HepG2 (cell line): ENCODE measurements around the gene XPR1. TPM values are rescaled to one million over a fixed set of nuclear protein-coding genes. Genes with fewer than 3 reads are reported as not detected.

Experiments
- GLI4 ChIP-seq: sonication (generic); formaldehyde crosslinking; IDR thresholded peaks from 2 replicates; pipeline ENCODE4 v1.5.1; 2020; ENCODE audit warnings: missing genetic modification reagents, mild to moderate bottlenecking, moderate library complexity, borderline replicate concordance
- HDAC2 ChIP-seq: sonication (generic); formaldehyde crosslinking; IDR thresholded peaks from 2 replicates; pipeline ENCODE4 v1.4.0; 2020; ENCODE audit warnings: missing genetic modification reagents
- KAT8 ChIP-seq: IDR thresholded peaks from 2 replicates; pipeline ENCODE4 v1.6.1; 2016; ENCODE audit warnings: missing genetic modification reagents, missing compliant biosample characterization
- MAZ ChIP-seq, 2 experiments: sonication (generic) in 1 of 2; formaldehyde crosslinking in 1 of 2; IDR thresholded peaks; 2 replicates each; pipeline versions ENCODE4 v1.5.0 to v1.6.1; 2012 to 2020; ENCODE audit warnings: low read depth in 2 of 2, mild to moderate bottlenecking in 2 of 2, borderline replicate concordance in 1 of 2, improper control_type of control experiment in 1 of 2, low read length in 1 of 2, missing genetic modification reagents in 1 of 2, moderate library complexity in 1 of 2
- POLR2AphosphoS2 ChIP-seq: IDR thresholded peaks from 2 replicates; pipeline ENCODE4 v1.6.1; 2011; ENCODE audit warnings: low read depth, low read length, improper control_type of control experiment
- SYNCRIP ChIP-seq: fragments of 200-400 bp; formaldehyde crosslinking; IDR thresholded peaks from 2 replicates; pipeline ENCODE4 v1.6.1; 2018; ENCODE audit warnings: mild to moderate bottlenecking, low read depth, low read length; ENCODE audit not compliant: insufficient read depth
- TBX2 ChIP-seq: sonication (generic); formaldehyde crosslinking; IDR thresholded peaks from 2 replicates; pipeline ENCODE4 v1.5.0; 2020; ENCODE audit warnings: missing genetic modification reagents, mild to moderate bottlenecking, borderline replicate concordance
- TGIF2 ChIP-seq: IDR thresholded peaks from 2 replicates; pipeline ENCODE4 v1.6.1; 2016; ENCODE audit warnings: control low read depth, missing compliant biosample characterization
- ZFP36L1 ChIP-seq: sonication (generic); formaldehyde crosslinking; IDR thresholded peaks from 2 replicates; pipeline ENCODE4 v1.8.0; 2022; ENCODE audit warnings: mild to moderate bottlenecking, missing genetic modification reagents, moderate library complexity
- ZNF451 ChIP-seq: sonication (generic); formaldehyde crosslinking; IDR thresholded peaks from 2 replicates; pipeline ENCODE4 v1.5.0; 2020; ENCODE audit warnings: mild to moderate bottlenecking, missing genetic modification reagents
- ZNF547 ChIP-seq: sonication (generic); formaldehyde crosslinking; IDR thresholded peaks from 2 replicates; pipeline ENCODE4 v1.5.1; 2020; ENCODE audit warnings: mild to moderate bottlenecking, missing genetic modification reagents
- polyA plus RNA-seq, 8 experiments: library from polyadenylated mRNA; depleted of rRNA in 3 of 8; stranded (reverse) in 7 of 8; unstranded in 1 of 8; fragments of >200 nt; fragmentation: Illumina TruSeq in 4 of 8; extraction: Trizol in 4 of 8; gene quantifications; 2 replicates each; pipeline versions ENCODE4 v1.2.1 to v1.2.3, GENCODE V29; 2011 to 2016; ENCODE audit warnings: low read depth in 4 of 8, missing spikeins in 1 of 8, mixed read lengths in 1 of 8; ENCODE audit not compliant: insufficient read depth in 1 of 8
- total RNA-seq, 5 experiments: library from RNA; depleted of rRNA; stranded (reverse); fragments of >200 nt; fragmentation: Illumina TruSeq; extraction: Trizol; gene quantifications; 2 replicates each; pipeline ENCODE4 v1.2.3, GENCODE V29; 2016; ENCODE audit warnings: low read depth in 1 of 5
- TF ChIP-seq, protein P1 (sequence below): sonication (generic); formaldehyde crosslinking; IDR thresholded peaks from 2 replicates; pipeline ENCODE4 v1.5.0; 2020; ENCODE audit warnings: missing genetic modification reagents
- TF ChIP-seq, protein P2 (sequence below): sonication (generic); formaldehyde crosslinking; IDR thresholded peaks from 2 replicates; pipeline ENCODE4 v1.4.0; 2020; ENCODE audit warnings: mild to moderate bottlenecking, low read depth, missing genetic modification reagents
- TF ChIP-seq, protein P3 (sequence below): IDR thresholded peaks from 2 replicates; pipeline ENCODE4 v1.4.0; 2020; ENCODE audit warnings: mild to moderate bottlenecking, missing genetic modification reagents
- TF ChIP-seq, protein P4 (sequence below): sonication (generic); formaldehyde crosslinking; IDR thresholded peaks from 2 replicates; pipeline ENCODE4 v1.4.0; 2020; ENCODE audit warnings: missing genetic modification reagents
- TF ChIP-seq, protein P5 (sequence below): sonication (generic); formaldehyde crosslinking; IDR thresholded peaks from 2 replicates; pipeline ENCODE4 v1.5.0; 2020; ENCODE audit warnings: missing genetic modification reagents, mild to moderate bottlenecking, borderline replicate concordance

Gene XPR1
- total and polyA plus RNA-seq, 2 of the 13 experiments (the other 11 are each of a cell fraction or from before 2014, with no cell fraction given) = 22.3 to 23.6 TPM

DNA sequence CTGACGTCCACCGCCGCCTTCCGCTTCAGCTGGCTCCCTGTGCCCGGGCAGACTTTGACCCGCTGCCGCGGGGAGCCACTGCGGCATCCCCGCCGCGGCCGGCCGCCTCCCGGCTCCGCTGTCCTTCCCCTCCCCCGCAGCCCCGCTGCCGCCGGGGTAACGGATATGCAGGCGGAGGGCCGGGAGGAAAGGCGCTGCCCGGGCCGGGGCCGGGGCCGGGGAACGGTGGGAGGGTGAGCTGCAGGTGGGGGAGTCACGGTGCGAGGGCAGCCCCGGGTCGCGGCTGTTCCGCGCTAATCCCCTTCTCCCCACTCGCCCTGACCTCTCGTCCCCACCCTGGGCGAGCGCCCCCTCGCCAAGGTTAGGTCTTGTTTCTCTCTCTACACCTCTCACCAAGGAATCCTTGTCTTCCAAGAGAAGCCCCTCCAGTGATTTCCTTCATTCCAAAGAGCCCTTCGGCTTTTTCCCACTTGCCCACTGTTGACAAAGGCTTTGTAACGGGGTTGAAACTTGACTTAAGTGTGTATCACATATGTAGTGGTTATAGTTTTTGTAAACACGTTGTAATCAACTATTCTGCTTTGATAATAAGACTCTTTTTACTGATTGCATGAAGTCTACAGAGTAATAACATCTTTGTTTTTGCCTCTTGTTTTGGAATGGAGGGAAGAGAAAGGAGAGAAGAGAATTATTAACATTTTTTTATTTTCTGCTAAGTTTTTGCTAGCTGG lies 669 bp downstream of the XPR1 start (continued):
- TF ChIP-seq, protein P1, sequence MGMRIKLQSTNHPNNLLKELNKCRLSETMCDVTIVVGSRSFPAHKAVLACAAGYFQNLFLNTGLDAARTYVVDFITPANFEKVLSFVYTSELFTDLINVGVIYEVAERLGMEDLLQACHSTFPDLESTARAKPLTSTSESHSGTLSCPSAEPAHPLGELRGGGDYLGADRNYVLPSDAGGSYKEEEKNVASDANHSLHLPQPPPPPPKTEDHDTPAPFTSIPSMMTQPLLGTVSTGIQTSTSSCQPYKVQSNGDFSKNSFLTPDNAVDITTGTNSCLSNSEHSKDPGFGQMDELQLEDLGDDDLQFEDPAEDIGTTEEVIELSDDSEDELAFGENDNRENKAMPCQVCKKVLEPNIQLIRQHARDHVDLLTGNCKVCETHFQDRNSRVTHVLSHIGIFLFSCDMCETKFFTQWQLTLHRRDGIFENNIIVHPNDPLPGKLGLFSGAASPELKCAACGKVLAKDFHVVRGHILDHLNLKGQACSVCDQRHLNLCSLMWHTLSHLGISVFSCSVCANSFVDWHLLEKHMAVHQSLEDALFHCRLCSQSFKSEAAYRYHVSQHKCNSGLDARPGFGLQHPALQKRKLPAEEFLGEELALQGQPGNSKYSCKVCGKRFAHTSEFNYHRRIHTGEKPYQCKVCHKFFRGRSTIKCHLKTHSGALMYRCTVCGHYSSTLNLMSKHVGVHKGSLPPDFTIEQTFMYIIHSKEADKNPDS = peak; percentile 68; the same call in 1 of the 2 replicates
- no peak for TF ChIP-seq TGIF2
- TF ChIP-seq SYNCRIP = no peak
- TF ChIP-seq, protein P2, sequence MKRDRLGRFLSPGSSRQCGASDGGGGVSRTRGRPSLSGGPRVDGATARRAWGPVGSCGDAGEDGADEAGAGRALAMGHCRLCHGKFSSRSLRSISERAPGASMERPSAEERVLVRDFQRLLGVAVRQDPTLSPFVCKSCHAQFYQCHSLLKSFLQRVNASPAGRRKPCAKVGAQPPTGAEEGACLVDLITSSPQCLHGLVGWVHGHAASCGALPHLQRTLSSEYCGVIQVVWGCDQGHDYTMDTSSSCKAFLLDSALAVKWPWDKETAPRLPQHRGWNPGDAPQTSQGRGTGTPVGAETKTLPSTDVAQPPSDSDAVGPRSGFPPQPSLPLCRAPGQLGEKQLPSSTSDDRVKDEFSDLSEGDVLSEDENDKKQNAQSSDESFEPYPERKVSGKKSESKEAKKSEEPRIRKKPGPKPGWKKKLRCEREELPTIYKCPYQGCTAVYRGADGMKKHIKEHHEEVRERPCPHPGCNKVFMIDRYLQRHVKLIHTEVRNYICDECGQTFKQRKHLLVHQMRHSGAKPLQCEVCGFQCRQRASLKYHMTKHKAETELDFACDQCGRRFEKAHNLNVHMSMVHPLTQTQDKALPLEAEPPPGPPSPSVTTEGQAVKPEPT (CRISPR knock-in tag) = 0 out of 2 replicates have a peak, but pooled peaks have one; percentile 14
- TF ChIP-seq, protein P3, sequence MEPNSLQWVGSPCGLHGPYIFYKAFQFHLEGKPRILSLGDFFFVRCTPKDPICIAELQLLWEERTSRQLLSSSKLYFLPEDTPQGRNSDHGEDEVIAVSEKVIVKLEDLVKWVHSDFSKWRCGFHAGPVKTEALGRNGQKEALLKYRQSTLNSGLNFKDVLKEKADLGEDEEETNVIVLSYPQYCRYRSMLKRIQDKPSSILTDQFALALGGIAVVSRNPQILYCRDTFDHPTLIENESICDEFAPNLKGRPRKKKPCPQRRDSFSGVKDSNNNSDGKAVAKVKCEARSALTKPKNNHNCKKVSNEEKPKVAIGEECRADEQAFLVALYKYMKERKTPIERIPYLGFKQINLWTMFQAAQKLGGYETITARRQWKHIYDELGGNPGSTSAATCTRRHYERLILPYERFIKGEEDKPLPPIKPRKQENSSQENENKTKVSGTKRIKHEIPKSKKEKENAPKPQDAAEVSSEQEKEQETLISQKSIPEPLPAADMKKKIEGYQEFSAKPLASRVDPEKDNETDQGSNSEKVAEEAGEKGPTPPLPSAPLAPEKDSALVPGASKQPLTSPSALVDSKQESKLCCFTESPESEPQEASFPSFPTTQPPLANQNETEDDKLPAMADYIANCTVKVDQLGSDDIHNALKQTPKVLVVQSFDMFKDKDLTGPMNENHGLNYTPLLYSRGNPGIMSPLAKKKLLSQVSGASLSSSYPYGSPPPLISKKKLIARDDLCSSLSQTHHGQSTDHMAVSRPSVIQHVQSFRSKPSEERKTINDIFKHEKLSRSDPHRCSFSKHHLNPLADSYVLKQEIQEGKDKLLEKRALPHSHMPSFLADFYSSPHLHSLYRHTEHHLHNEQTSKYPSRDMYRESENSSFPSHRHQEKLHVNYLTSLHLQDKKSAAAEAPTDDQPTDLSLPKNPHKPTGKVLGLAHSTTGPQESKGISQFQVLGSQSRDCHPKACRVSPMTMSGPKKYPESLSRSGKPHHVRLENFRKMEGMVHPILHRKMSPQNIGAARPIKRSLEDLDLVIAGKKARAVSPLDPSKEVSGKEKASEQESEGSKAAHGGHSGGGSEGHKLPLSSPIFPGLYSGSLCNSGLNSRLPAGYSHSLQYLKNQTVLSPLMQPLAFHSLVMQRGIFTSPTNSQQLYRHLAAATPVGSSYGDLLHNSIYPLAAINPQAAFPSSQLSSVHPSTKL (CRISPR knock-in tag) = peak; percentile 49; the same call in 1 of the 2 replicates
- no peak for TF ChIP-seq GLI4 (CRISPR knock-in tag)
- TF ChIP-seq ZFP36L1 (CRISPR knock-in tag) = no peak; the same call in 1 of the 2 replicates
- TF ChIP-seq ZNF451 (CRISPR knock-in tag) = no peak
- peak; percentile 59; the same call in 1 of the 2 replicates for TF ChIP-seq TBX2 (CRISPR knock-in tag)
- no peak for TF ChIP-seq MAZ (IDR thresholded peaks at IDR 0.05; ENCODE audit: borderline replicate concordance, low read depth, low read length)
- peak; percentile 14; the same call in 1 of the 2 replicates for TF ChIP-seq MAZ (CRISPR knock-in tag; IDR thresholded peaks at IDR 0.05; ENCODE audit: low read depth)
- TF ChIP-seq KAT8 (CRISPR knock-in tag) = 0 out of 2 replicates have a peak, but pooled peaks have one; percentile 11
- TF ChIP-seq POLR2AphosphoS2 = no peak
- TF ChIP-seq HDAC2 (CRISPR knock-in tag) = peak; percentile 29; the same call in 1 of the 2 replicates
- peak; percentile 60; the same call in 1 of the 2 replicates for TF ChIP-seq ZNF547
- TF ChIP-seq, protein P4, sequence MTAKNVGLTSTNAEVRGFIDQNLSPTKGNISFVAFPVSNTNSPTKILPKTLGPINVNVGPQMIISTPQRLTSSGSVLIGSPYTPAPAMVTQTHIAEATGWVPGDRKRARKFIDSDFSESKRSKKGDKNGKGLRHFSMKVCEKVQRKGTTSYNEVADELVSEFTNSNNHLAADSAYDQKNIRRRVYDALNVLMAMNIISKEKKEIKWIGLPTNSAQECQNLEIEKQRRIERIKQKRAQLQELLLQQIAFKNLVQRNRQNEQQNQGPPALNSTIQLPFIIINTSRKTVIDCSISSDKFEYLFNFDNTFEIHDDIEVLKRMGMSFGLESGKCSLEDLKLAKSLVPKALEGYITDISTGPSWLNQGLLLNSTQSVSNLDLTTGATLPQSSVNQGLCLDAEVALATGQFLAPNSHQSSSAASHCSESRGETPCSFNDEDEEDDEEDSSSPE (CRISPR knock-in tag) = 0 out of 2 replicates have a peak, but pooled peaks have one; percentile 15
- TF ChIP-seq, protein P5, sequence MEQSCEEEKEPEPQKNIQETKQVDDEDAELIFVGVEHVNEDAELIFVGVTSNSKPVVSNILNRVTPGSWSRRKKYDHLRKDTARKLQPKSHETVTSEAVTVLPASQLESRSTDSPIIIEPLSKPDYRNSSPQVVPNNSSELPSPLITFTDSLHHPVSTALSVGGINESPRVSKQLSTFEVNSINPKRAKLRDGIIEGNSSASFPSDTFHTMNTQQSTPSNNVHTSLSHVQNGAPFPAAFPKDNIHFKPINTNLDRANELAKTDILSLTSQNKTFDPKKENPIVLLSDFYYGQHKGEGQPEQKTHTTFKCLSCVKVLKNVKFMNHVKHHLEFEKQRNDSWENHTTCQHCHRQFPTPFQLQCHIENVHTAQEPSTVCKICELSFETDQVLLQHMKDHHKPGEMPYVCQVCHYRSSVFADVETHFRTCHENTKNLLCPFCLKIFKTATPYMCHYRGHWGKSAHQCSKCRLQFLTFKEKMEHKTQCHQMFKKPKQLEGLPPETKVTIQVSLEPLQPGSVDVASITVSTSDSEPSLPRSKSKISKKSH (CRISPR knock-in tag) = peak; percentile 70; the same call in 1 of the 2 replicates
